GM19324 (cell line): Measurements from ENCODE around the gene RHOT2.

Source experiments
- ATAC-seq: cut with Tn5 transposase; IDR thresholded peaks from one replicate; pipeline ENCODE4 v1.9.1; 2021; ENCODE audit warnings: mild to moderate bottlenecking, moderate library complexity; ENCODE audit not compliant: unreplicated experiment, low FRiP score

Gene RHOT2

DNA sequence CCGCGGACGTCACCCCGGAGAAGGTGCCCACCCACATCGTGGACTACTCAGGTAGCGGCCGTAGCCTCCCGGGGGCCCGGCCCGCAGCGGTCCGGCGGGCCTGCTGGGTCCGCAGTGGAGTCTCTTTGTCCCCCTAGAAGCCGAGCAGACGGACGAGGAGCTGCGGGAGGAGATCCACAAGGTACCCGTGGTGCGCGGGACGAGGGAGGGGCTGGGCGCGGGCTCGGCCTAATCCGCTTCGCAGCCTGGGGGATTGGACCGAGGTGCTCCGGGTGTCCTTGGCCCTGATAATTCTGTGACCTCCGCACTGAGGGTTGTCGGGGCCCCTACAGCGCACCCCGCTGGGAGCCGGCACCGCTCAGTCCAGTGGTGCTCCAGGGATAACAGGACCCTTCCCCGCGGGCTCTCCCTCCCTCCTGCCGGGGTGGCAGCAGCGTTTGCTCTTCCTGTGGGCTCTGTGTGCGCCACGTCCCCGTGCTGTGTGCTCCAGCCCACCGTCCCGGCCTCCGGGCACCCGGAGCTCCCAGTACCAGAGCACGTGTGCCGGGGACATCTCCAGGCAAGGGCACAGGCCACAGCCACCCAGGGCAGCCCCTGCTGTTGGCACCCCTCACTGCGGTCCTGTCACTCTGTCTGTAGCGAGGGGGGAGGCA, 713 bp downstream of the RHOT2 start:
- ATAC-seq = peak; percentile 12

DNA sequence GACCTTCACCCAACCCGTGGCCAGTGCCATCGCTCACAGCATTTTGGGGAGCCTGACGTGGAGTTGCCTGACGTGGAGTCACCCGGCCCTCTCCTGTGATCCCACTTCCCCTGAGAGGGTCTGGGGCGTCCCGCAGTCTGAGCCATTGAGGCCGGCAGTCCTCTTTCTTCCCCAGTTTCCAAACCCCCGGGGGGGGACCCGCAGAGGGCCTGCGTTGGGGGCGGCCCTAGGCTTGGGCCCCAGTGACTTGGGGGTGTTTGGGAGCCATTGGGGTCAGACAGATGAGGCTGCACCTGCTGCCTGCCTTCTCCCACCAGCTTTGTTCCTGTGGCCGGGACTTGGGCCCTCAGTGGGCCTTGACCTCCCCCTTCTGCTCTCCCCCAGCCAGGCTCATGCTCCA, 1.7 kb downstream of the RHOT2 start:
- no peak for ATAC-seq

DNA sequence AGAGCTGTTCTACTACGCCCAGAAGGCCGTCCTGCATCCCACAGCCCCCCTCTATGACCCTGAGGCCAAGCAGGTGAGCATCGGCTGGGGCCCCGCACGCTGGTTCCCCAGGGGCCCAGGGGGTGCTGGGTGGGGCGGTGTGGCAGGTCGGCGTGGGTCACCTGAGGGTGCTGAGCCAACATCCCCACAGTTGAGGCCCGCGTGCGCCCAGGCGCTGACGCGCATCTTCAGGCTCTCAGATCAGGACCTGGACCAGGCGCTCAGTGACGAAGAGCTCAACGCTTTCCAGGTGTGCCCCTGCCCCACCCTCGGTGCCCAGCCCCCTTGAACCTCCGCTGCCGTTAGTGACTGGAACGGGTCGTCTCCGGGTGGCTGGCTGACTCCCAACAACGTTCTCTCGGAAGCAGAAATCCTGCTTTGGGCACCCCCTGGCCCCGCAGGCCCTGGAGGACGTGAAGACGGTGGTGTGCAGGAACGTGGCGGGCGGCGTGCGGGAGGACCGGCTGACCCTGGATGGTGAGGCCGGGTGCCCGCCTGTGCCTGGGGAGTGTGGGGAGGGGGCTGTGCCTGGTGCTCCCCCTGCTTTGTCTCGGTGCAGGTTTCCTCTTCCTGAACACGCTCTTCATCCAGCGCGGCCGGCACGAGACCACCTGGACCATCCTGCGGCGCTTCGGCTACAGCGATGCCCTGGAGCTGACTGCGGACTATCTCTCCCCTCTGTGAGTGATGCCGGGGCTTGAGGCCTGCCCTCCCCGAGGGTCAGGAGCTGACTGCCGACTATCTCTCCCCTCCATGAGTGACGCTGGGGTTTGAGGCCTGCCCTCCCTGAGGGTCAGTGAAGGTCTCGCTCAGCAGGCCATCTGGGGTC, 2.8 kb downstream of the RHOT2 start:
- no peak for ATAC-seq

DNA sequence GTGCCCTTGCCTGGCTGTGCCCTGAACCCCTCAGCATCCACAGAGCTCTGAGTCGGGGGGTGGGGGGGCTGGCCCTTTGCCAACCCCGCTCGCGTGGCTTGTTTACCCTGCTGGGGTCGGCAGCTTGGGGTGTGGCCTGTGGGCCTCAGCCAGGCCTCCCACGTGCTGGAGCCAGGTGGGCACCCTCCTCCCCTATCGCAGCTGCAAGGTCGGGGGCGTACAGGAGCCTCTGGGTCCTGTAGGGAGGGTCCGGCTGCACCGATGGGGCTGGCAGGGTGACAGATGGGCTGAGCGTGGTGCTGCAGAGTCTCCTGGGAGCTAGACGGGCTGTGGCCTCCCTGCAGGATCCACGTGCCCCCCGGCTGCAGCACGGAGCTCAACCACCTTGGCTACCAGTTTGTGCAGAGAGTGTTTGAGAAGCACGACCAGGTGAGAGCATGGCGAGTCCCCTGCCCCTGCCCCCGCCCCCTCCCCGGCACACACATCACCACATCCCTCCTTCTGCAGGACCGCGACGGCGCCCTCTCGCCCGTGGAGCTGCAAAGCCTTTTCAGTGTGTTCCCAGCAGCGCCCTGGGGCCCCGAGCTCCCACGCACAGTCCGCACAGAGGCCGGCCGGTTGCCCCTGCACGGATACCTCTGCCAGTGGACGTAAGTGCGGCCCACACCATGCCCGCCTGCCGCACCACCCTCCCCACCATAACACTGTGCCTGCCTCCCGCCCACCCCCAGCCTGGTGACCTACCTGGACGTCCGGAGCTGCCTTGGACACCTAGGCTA, 3.6 kb downstream of the RHOT2 start:
- no peak for ATAC-seq

DNA sequence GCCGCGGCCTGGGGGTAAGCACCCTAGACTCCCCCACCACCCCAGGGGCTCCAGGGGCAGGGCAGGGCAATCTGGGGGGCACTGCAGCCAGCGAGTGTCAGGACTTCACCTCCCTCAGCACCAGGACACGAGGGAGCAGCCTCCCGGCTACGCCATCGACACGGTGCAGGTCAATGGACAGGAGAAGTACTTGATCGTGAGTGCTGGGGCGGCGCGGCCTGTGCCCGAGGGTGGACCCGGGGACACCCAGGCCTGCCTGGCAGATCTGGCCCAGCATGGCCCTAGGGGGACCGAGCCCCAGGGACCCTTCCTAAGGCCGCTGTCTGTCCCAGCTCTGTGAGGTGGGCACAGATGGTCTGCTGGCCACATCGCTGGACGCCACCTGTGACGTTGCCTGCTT, 4.4 kb downstream of the RHOT2 start:
- no peak for ATAC-seq

DNA sequence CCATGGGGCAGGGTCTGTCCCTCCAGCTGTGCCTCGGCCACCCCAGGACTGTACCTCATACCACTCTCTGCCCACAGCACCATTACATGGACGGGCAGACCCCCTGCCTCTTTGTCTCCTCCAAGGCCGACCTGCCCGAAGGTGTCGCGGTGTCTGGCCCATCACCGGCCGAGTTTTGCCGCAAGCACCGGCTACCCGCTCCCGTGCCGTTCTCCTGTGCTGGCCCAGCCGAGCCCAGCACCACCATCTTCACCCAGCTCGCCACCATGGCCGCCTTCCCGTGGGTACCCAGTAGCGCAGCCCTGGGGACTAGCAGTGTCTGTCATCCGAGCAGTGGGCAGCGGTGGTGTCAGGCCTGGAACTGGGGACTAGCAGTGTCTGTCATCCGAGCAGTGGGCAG, 4.9 kb downstream of the RHOT2 start:
- ATAC-seq = no peak

DNA sequence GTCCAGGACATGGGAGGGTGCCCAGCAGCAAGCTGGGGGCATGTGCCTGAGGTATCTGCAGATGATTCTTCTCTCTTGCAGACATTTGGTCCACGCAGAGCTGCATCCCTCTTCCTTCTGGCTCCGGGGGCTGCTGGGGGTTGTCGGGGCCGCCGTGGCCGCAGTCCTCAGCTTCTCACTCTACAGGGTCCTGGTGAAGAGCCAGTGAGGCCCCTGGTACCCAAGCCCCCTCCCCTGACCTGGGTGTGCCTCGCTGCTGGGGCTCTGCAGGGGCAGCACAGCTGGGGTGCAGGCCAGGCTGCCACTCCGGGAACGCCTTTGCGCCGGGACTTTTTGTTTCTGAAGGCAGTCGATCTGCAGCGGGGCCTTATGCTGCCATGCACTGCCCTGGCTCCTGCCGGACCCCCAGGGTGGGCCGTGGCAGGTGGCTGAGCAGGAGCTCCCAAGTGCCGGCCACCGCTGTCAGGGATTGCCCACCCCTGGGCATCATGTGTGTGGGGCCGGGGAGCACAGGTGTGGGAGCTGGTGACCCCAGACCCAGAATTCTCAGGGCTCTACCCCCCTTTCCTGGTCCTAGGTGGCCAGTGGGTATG, 5.6 kb downstream of the RHOT2 start:
- no peak for ATAC-seq

DNA sequence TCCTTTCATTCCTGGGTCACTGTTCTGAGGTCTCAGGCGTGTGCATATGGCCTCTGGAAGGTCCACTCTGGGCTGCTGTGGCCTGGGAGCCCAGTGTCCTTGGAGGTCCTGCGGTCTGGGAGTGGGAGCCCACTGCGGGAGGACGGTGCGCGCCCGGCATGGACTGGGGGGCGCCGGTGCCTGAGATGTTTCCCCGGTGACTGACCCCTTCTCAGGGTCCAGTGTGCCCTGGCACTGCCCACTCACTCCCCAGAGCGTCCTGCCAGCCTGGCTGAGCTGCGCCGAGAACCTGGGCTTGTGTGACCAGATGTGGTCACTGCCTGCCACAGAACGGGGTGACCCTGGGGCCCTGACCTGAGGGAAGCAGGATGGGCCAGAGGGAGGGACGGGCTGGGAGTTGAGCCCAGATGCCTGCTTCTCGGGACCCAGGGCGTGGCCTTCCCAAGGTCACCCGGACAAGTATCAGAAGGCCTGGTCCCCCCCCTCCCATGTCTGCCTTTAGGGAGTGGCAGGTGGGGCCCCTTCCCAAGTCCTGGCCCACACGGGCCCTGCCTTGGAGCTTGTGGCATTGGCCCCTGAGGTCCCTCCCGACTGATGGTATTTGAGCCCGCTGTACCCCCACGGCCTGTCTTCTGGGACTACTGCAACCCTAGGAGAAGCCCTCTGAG, 6.4 kb downstream of the RHOT2 start:
- ATAC-seq = no peak

DNA sequence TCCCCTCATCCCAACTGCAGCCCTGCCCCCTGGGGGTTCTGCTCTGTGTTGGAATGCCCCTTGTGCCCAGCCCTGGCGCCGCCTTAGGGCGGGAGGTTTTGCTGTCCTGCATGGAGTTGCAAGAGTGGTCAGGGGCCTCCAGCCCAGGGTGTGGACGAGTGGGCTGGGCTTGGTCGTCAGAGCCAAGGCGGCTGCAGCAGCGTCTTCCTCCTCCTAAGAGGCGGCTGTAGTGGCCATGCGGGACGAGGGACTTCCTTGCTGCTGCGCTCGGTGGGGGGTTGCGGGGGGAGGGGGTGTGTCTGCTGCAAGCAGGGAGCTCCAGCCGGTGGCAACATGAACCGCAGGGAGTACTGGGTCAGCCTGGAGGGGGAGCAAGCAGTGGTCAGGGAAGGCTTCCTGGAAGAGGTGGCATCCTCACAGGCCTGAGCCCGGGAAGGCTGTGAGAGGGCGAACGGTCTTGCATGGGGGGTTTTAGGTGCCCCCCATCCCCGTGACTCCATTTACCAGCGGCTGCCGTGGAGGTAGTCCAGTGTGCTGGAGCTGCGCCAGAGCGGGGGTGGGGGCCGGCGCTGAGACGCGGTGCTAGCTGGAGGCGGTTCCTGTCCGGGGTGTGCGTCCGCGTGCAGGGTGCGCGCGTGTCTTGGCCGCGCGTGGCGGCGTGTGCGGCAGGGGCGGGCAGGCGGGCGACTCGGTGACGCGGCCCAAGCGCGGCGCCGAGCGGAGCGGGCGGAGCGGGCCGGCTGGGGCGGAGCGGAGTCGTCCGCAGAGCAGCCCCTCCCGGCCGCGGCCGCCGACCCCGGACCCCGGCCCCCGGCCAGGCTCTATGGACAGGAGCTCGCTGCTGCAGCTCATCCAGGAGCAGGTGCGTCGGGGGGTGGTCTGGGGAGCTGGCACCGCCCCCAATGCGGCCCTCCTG, 7.3 kb downstream of the RHOT2 start, which contains the start of gene RHBDL1:
Gene RHBDL1 (plus strand): TSS at position 704 of the 916 bp plus-strand sequence. CDS start 120 bp downstream, at position 824.
- no peak for ATAC-seq

DNA sequence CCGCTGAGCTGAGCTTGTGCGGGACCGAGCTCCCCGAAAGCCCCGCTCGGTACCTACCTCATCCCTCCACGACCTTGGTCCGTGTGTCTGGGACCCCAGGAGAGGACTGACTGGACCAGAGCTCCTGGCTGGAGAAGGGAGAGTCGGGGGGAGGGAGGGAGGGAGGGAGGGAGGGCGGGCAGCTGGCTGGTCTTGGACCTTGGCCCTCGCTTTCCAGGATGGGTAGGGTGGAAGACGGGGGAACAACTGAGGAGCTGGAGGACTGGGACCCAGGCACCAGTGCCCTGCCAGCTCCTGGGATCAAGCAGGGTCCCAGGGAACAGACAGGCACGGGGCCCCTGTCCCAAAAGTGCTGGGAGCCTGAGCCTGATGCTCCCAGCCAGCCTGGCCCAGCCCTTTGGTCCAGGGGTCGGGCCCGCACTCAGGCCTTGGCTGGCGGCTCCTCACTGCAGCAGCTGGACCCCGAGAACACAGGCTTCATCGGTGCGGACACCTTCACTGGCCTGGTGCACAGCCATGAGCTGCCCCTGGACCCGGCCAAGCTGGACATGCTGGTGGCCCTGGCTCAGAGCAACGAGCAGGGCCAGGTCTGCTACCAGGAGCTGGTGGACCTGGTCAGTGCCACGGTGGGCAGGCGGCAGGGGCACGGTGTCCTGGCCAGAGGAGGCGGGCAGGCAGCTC, 8.1 kb downstream of the RHOT2 start:
- ATAC-seq = no peak

DNA sequence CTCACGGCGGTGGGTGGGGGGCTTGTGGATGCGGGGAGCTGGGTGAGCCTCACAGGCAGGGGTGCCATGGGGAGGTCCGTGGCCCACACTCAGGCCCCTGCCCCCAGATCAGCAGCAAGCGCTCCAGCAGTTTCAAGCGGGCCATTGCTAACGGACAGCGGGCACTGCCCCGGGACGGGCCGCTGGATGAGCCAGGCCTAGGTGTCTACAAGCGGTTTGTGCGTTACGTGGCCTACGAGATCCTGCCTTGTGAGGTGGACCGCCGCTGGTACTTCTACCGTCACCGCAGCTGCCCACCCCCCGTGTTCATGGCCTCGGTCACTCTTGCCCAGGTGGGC, 8.6 kb downstream of the RHOT2 start:
- no peak for ATAC-seq

DNA sequence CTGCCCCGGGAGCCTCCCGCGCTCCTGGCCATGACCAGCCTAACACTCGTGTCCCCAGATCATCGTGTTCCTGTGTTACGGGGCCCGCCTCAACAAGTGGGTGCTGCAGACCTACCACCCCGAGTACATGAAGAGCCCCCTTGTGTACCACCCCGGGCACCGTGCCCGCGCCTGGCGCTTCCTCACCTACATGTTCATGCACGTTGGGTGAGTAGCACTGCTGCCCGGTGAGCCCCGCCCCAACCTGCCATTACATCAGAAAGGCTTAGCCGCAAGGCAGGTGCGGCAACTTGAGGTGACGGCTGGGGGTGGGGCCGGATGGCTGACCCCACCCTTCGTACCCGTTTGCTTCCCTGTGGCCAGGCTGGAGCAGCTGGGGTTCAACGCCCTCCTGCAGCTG, 9.0 kb downstream of the RHOT2 start:
- ATAC-seq = no peak

DNA sequence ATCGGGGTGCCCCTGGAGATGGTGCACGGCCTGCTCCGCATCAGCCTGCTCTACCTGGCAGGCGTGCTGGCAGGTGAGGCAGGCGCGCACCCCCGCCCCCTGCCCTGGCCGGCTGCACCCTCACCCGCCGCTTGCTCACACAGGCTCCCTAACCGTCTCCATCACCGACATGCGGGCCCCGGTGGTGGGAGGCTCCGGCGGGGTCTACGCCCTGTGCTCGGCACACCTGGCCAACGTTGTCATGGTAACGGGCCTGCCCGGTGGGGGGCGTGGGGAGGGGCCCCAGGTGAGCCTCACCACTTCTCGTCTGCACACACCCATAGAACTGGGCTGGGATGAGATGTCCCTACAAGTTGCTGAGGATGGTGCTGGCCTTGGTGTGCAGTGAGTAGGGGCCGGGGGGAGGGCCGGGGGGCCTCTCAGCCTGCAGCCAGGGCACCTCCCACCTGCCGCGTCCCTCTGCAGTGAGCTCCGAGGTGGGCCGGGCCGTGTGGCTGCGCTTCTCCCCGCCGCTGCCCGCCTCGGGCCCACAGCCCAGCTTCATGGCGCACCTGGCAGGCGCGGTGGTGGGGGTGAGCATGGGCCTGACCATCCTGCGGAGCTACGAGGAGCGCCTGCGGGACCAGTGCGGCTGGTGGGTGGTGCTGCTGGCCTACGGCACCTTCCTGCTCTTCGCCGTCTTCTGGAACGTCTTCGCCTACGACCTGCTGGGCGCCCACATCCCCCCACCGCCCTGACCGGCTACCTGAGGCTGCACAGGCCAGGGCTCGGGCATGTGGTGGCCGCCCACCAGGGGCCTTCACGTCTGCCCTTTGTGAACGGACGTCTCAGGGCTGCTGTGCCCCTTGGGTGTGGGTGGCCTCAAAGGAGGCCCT, 9.6 kb downstream of the RHOT2 start:
- ATAC-seq = no peak

DNA sequence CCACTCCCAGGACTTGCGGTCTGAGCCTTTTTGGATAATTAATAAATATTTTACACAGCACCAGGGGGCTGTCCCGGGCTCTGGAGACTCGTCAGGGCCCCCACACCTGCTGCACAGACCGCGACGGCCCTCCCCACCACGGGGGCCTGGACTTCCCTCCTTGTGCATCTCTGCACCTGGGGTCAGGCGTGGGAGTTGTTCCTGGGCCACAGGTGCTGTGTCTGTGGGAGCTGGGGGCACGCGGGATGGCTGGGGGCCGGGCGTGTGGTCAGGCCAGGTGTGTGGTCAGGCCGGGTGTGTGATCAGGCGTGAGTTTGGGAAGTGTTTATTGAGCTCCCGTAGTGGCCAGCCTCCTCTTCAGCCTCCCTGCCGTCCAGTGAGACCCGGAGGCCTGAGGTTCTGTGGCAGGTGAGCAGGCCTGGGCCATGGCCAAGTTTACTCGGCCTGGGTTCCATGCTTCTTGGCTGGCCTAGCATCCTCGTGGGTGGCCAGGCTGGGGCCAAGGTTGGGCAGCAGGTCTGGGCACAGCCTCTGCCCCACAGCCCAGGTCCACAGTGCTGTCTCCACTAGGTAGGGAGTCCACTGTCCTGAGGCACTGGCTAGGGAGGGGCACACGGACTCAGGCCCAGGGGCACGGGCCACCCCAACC, 10.4 kb downstream of the RHOT2 start:
- no peak for ATAC-seq

DNA sequence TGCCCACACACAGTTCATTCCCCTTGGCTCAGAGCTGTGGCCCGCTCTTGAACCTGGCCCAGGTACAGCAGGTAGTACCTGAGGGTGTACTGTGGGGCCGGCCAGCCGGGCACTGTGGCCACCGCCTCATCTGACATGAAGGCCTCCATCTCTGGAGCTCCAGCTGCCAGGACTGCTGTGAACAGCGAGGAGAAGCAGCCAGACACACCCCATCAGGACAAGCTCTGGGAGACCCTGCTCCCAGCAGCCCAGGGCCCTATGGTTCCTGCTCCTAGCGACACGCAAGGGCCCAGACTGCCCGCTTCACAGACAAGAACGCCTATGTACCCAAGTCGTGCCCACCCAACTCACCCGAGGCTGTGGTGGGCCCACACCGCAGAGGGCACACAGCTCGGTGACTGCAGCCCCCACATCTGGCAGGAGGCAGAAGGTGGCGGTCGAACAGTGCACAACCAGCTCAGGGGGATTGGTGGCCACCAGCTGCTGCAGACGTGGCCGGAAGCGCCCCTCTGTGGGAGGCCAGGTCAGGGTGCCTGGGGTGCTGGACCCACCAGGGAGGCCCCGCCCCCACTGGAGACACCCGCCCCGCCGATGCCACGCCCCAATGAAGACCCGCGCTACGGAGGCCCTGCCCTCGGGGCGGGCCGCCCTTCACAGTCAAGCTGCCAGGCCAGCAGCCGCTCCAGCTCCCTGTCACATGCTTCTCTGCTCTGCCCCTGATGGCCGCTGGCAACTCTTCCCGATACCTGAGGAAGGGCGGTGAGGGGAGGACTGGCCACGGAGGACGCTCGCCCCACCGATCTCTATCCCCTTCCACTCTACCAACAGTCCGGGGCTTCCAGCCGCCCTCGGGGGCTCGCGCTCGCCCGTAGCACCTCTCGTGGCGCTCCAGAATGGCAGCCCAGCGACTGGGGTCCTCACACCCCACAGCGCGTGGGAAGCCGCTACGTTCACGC, 11.2 kb downstream of the RHOT2 start:
- ATAC-seq = peak; percentile 1
